IMR-90 (cell line): ENCODE measurements around the gene HDAC10. TPM values are rescaled to one million over a fixed set of nuclear protein-coding genes. Genes with fewer than 3 reads are reported as not detected.

Experiments
- CHD1 ChIP-seq: IDR thresholded peaks from 2 replicates; pipeline ENCODE4 v1.6.1; 2012; ENCODE audit warnings: low read depth, low read length, improper control_type of control experiment
- MAZ ChIP-seq: IDR thresholded peaks from 2 replicates; pipeline ENCODE4 v1.6.1; 2012; ENCODE audit warnings: low read depth, mild to moderate bottlenecking, low read length, improper control_type of control experiment, moderate library complexity, borderline replicate concordance
- RAD21 ChIP-seq: IDR thresholded peaks from 2 replicates; pipeline ENCODE4 v1.6.1; 2012; ENCODE audit warnings: low read length, improper control_type of control experiment
- RCOR1 ChIP-seq: IDR thresholded peaks from 2 replicates; pipeline ENCODE4 v1.6.1; 2012; ENCODE audit warnings: mild to moderate bottlenecking, low read length, improper control_type of control experiment; ENCODE audit not compliant: insufficient replicate concordance
- SMC3 ChIP-seq: fragments of 150-350 bp; IDR thresholded peaks from 2 replicates; pipeline ENCODE4 v1.6.1; 2016; ENCODE audit warnings: low read depth, mild to moderate bottlenecking, antibody characterized with exemption, low read length, moderate library complexity
- polyA plus RNA-seq, 3 experiments: library from polyadenylated mRNA; depleted of rRNA; stranded (reverse); fragments of >200 nt; gene quantifications; 2 replicates each; pipeline ENCODE4 v1.2.3, GENCODE V29; 2012; ENCODE audit warnings: low replicate concordance in 1 of 3
- total RNA-seq: library from RNA; depleted of rRNA; stranded (reverse); fragments of >200 nt; gene quantifications from 2 replicates; pipeline ENCODE4 v1.2.3, GENCODE V29; 2012
- TF ChIP-seq, protein P1 (sequence below): fragments of 150-350 bp; IDR thresholded peaks from 2 replicates; pipeline ENCODE4 v1.6.1; 2017; ENCODE audit warnings: mild to moderate bottlenecking, antibody characterized with exemption, low read length, low read depth

Gene HDAC10
- total and polyA plus RNA-seq, 2 of the 4 experiments (the other 2 are of a cell fraction): 3.9 to 35.7 TPM

DNA sequence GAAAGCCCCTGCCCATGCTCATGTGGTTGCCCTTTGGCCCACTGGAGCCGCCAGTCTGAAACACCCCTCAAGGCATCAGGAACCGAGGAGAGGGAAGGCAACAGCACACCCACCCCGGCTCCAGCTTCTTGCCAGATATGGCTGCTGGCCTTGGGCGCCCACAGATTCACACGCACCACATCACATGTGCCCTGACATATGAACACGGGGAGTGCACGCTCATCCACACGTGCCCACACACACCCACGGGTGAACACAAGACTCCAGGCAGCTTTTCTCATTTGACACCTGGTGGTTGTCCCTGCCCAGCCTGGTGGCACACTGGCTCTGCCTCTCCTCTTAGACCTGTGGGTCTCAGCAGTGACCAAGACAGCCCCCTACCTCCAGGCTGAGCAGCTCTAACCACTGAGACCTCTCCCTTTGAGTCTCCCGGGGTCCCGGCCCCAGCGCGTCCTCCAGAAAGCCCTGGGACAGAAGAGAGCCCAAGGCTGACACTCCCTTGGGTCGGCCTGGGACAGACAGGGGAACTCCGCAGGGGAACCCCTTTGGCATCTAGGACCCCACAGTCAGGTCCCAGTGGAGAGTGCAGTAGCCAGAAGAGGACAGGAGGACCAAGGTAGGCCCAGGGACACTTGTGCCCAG is 13.2 kb upstream of the HDAC10 start (continued):
- TF ChIP-seq, protein P1, sequence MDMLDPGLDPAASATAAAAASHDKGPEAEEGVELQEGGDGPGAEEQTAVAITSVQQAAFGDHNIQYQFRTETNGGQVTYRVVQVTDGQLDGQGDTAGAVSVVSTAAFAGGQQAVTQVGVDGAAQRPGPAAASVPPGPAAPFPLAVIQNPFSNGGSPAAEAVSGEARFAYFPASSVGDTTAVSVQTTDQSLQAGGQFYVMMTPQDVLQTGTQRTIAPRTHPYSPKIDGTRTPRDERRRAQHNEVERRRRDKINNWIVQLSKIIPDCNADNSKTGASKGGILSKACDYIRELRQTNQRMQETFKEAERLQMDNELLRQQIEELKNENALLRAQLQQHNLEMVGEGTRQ: no peak
- TF ChIP-seq SMC3 (no peak), MAZ (no peak), CHD1 (no peak), RAD21 (no peak), RCOR1 (no peak)
